ENCODE data around the gene HOXA3.

The HOXA3 gene

DNA sequence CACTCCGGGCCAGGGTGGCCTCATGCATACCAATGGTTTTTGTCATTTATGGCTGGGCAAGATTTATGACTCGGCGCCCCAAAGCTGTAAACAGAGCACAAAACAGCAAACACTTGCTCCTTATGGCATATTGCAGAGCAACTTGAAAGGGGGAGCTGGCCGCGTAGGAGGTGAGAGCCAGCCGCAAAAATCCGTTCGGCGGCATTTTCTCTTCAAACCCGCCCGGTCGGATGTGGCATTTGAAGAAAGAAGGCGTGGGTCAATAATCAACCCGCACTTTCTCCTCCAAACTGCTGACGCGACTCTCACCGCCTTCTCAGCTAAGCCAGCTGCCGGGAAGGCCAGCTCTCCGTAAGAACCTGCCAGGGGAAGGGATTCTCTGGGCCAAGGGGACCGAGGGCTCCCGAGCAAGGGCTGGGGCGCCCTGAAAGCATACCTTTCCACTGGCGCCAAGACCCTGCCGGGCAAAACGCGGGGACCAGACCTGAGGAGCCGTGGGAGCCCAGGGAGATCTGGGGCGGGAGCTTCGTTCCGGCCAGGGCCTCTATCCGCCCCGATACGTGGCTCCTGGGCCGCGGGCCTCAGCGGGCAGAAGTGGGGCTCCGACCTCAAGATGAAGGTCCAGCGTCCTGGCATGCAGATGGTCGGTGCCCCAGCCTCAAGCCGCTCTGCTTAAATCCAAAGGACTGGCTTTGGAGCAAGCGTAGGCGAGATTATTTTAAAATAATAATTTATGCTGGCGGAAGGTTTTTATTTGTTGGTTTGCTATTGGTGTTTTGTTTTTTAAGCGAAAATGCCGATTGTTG lies 37.0 kb downstream of the HOXA3 start:
- TF ChIP-seq, protein P1, sequence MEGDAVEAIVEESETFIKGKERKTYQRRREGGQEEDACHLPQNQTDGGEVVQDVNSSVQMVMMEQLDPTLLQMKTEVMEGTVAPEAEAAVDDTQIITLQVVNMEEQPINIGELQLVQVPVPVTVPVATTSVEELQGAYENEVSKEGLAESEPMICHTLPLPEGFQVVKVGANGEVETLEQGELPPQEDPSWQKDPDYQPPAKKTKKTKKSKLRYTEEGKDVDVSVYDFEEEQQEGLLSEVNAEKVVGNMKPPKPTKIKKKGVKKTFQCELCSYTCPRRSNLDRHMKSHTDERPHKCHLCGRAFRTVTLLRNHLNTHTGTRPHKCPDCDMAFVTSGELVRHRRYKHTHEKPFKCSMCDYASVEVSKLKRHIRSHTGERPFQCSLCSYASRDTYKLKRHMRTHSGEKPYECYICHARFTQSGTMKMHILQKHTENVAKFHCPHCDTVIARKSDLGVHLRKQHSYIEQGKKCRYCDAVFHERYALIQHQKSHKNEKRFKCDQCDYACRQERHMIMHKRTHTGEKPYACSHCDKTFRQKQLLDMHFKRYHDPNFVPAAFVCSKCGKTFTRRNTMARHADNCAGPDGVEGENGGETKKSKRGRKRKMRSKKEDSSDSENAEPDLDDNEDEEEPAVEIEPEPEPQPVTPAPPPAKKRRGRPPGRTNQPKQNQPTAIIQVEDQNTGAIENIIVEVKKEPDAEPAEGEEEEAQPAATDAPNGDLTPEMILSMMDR (IDR thresholded peaks at IDR 0.05): no peak
- H3K27me3 ChIP-seq: peaks cover 5% of the 10 kb centered on the region
- H3K9me3 ChIP-seq: no peaks in the 10 kb centered on the region
- H3K4me3 ChIP-seq (ENCODE audit: low read depth in 1 of 2, low read length in 1 of 2): no peak overlapping the region
- no peaks in the 10 kb centered on the region for H3K4me1 ChIP-seq (ENCODE audit: control insufficient read depth in 1 of 2, insufficient read depth in 1 of 2, low read depth in 1 of 2, low read length in 1 of 2)
- H3K36me3 ChIP-seq: no peaks in the 10 kb centered on the region
- H3K27ac ChIP-seq: no peak overlapping the region

GRCh38 chr7:27114881-27115220 lies 37.5 kb downstream of the HOXA3 start:
- Histone ChIP-seq H3K4me1 (ENCODE audit: control insufficient read depth in 1 of 2, insufficient read depth in 1 of 2, low read depth in 1 of 2, low read length in 1 of 2) (no peaks in the 10 kb centered on the region), H3K27ac (no peak overlapping the region), H3K27me3 (peaks cover 5% of the 10 kb centered on the region), H3K4me3 (ENCODE audit: low read depth in 1 of 2, low read length in 1 of 2) (no peak overlapping the region), H3K9me3 (no peaks in the 10 kb centered on the region), H3K36me3 (no peaks in the 10 kb centered on the region)
- TF ChIP-seq, protein P1 (IDR thresholded peaks at IDR 0.05): no peak

DNA sequence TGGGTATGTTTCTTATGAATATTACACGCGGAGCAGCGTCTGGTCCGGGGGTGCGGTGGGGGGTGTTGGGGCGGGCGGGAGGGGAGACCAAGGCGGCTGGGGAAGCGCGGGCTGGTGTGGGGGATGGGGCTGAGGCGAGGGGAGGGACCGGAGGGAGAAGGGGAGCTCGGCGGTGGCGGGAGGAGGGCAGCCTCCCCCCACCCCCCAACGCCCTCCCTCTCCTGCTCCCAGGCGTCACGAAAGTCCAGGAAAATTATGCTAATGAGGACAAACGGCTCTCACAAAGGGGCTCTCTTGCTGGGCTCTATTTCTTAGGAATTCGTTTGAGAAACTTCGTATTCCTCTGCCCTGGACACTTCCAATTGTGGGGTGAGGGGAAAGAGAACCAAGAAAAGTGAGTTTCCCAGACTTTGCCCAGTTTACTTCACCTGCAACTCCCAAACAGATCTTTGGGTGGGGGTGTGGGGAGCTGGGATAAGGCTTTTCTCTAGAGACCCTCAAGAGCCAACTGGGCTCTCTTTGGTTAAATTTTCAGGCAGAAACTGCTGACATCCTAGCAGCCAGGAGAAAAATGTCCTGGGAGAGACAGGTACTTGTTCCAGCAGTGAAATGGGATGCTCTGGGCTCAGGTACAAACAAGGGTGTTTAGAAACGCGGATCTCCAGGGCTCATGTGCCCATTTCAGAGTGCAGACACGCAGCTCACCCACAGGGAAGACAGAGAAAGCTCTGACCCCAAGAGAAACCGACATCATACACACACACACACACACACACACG lies 38.2 kb downstream of the HOXA3 start:
- Histone ChIP-seq H3K4me1 (ENCODE audit: control insufficient read depth in 1 of 2, insufficient read depth in 1 of 2, low read depth in 1 of 2, low read length in 1 of 2) (no peaks in the 10 kb centered on the region), H3K4me3 (ENCODE audit: low read depth in 1 of 2, low read length in 1 of 2) (no peak overlapping the region), H3K9me3 (no peaks in the 10 kb centered on the region), H3K27me3 (peaks cover 5% of the 10 kb centered on the region), H3K27ac (no peak overlapping the region), H3K36me3 (no peaks in the 10 kb centered on the region)
- TF ChIP-seq, protein P1 (IDR thresholded peaks at IDR 0.05): no peak

DNA sequence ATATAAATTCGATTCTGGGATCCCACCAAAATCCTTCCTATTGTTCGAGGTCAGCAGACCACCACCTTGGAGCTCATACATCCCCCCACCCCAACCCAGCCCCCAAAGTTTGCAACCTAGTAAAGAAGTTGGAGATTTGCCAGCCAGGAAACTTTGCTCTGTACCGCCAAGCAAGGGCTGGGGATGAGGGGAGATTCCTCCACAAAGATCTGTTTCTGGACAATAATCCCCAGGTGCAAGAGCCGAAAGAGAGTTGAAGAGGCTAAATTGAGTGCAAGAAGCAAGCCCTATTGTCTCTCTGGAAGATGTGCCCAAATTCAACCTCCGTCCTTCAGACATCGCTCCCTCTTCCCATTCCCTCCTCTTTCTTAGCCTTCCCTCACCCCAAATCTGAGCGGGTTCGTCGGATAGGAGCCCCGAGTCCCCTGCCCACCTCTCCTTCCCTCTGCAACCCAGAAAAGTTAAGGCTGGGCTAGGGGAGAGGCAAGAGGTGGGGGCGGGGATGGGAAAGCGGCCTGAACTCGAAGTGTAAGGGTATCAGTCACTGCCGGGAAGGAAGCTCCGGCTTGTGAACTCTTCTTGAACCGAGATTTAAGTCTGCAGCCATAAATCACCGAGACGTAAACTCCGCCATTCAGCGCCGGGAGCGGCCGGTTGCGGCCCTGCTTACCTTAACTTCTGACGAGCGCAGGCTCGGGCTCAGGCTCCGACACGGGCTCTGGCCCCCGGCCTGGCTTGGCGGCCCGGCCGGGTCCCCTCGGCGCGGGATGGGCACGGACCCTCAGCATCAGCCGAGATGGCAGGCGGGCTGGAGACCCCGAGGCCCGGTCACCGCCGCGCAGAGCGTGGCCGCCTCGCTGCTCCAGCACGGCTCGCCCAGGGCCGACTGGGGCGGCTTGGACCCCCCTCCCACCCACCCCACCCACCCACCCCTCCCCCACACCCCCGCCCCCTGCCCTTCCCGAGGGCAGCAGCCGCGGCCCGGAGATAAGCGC lies 39.1 kb downstream of the HOXA3 start:
- H3K27me3 ChIP-seq: peaks cover 5% of the 10 kb centered on the region
- H3K4me3 ChIP-seq (ENCODE audit: low read depth in 1 of 2, low read length in 1 of 2): no peak overlapping the region
- H3K27ac ChIP-seq: no peak overlapping the region

GRCh38 chr7:27112361-27112760 lies 40.0 kb downstream of the HOXA3 start:
- H3K9me3 ChIP-seq: no peaks in the 10 kb centered on the region
- TF ChIP-seq, protein P1 (IDR thresholded peaks at IDR 0.05): no peak
- H3K4me3 ChIP-seq (ENCODE audit: low read depth in 1 of 2, low read length in 1 of 2): no peak overlapping the region
- no peaks in the 10 kb centered on the region for H3K4me1 ChIP-seq (ENCODE audit: control insufficient read depth in 1 of 2, insufficient read depth in 1 of 2, low read depth in 1 of 2, low read length in 1 of 2)
- no peaks in the 10 kb centered on the region for H3K36me3 ChIP-seq
- H3K27ac ChIP-seq: no peak overlapping the region
- H3K27me3 ChIP-seq: peaks cover 5% of the 10 kb centered on the region

More for the DNA sequence above, 39.1 kb downstream of the HOXA3 start:
- H3K36me3 ChIP-seq: no peaks in the 10 kb centered on the region
- TF ChIP-seq, protein P1 (IDR thresholded peaks at IDR 0.05): no peak
- H3K9me3 ChIP-seq: no peaks in the 10 kb centered on the region
- H3K4me1 ChIP-seq (ENCODE audit: control insufficient read depth in 1 of 2, insufficient read depth in 1 of 2, low read depth in 1 of 2, low read length in 1 of 2): no peaks in the 10 kb centered on the region
